ENCODE data around the gene COLEC12. TPM values are rescaled to one million over a fixed set of nuclear protein-coding genes. Genes with fewer than 3 reads are reported as not detected.

Gene COLEC12
- total RNA-seq, 1 experiment from 2014 or later = not detected

DNA sequence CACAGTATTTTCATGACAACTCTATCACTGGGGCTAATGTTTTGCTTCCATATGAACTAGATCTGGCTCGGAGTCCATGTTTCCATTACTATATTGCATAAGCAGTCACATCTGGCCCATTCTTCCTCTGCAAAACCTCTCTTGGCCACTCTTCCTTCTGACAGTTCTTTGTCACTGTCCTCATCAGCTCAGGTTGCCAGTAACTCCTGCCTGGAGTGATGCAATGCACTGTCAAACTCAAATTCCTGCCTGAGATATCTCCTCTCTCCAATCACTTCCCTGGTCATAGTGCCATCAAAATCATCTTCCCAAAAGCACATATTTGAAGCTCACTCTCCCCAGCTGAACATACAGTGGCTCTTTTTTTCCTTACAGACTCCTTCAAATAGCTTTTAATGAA lies 66.1 kb downstream of the COLEC12 start:
- H3K9me2 ChIP-seq (ENCODE audit: insufficient read depth) = no peaks in the 10 kb centered on the region
- no peak overlapping the region for H3K9ac ChIP-seq (ENCODE audit: low read length)
- CTCF ChIA-PET = no interaction called here
- no peak overlapping the region for H3K4me2 ChIP-seq (ENCODE audit: low read length)
- no peaks in the 10 kb centered on the region for H3K27me3 ChIP-seq (ENCODE audit: insufficient read depth, low read length)
- H3K36me3 ChIP-seq (ENCODE audit: control insufficient read depth in 1 of 2, insufficient read depth in 2 of 2, low read length in 2 of 2) = no peaks in the 10 kb centered on the region
- H4K20me1 ChIP-seq (ENCODE audit: insufficient read depth) = no peaks in the 10 kb centered on the region
- DNase-seq (ENCODE audit: low read depth, low spot score) = no peak
- H2AFZ ChIP-seq (ENCODE audit: low read depth, low read length, poor library complexity, severe bottlenecking) = no peak overlapping the region
- BruUV-seq (replicated peaks) = no TSS peak
- H3K9me3 ChIP-seq (ENCODE audit: control insufficient read depth in 1 of 2, insufficient read depth in 1 of 2, low read depth in 1 of 2, low read length in 2 of 2) = no peaks in the 10 kb centered on the region
- H3K4me3 ChIP-seq (replicated peaks in 1 of 2; ENCODE audit: low read depth in 1 of 2, low read length in 2 of 2) = no peak overlapping the region
- POLR2A ChIA-PET = no interaction called here
- H3K27ac ChIP-seq (ENCODE audit: low read depth, low read length) = no peak overlapping the region
- intact Hi-C loops (cut with micrococcal nuclease) = no loop called here
- no peak for ATAC-seq
- RAD21 ChIA-PET (ENCODE audit: low non-redundant PET in 1 of 2, low total read pairs in 2 of 2, uncharacterized antibody in 2 of 2, unreplicated experiment in 2 of 2) = no interaction called here
- TF ChIP-seq YY1 (IDR thresholded peaks at IDR 0.05; ENCODE audit: extremely low read depth, insufficient replicate concordance, low read depth, low read length) (no peak), CEBPB (IDR thresholded peaks at IDR 0.05; ENCODE audit: low read depth) (peak; percentile 42; the same call in 1 of the 2 replicates)
- H3K4me1 ChIP-seq (ENCODE audit: control insufficient read depth in 1 of 2, insufficient read depth in 2 of 2, low read length in 2 of 2) = no peaks in the 10 kb centered on the region
- H3K79me2 ChIP-seq (ENCODE audit: insufficient read depth, low read length) = no peaks in the 10 kb centered on the region

- Histone ChIP-seq H3K4me1 (ENCODE audit: control insufficient read depth in 1 of 2, insufficient read depth in 2 of 2, low read length in 2 of 2) (no peaks in the 10 kb centered on the region), H4K20me1 (ENCODE audit: insufficient read depth) (no peaks in the 10 kb centered on the region), H3K79me2 (ENCODE audit: insufficient read depth, low read length) (no peaks in the 10 kb centered on the region), H2AFZ (ENCODE audit: low read depth, low read length, poor library complexity, severe bottlenecking) (no peak overlapping the region), H3K27ac (ENCODE audit: low read depth, low read length) (no peak overlapping the region), H3K4me3 (replicated peaks in 1 of 2; ENCODE audit: low read depth in 1 of 2, low read length in 2 of 2) (no peak overlapping the region), H3K9me2 (ENCODE audit: insufficient read depth) (no peaks in the 10 kb centered on the region), H3K27me3 (ENCODE audit: insufficient read depth, low read length) (no peaks in the 10 kb centered on the region), H3K9me3 (ENCODE audit: control insufficient read depth in 1 of 2, insufficient read depth in 1 of 2, low read depth in 1 of 2, low read length in 2 of 2) (no peaks in the 10 kb centered on the region), H3K4me2 (ENCODE audit: low read length) (no peak overlapping the region), H3K36me3 (ENCODE audit: control insufficient read depth in 1 of 2, insufficient read depth in 2 of 2, low read length in 2 of 2) (no peaks in the 10 kb centered on the region), H3K9ac (ENCODE audit: low read length) (no peak overlapping the region)
- no TSS peak for BruUV-seq (replicated peaks)
- TF ChIP-seq EGR1 (IDR thresholded peaks at IDR 0.05; ENCODE audit: low read depth) = no peak
- TF ChIP-seq ELF1 (IDR thresholded peaks at IDR 0.05; ENCODE audit: borderline replicate concordance, low read depth) = no peak
- no peak for TF ChIP-seq CEBPB (IDR thresholded peaks at IDR 0.05; ENCODE audit: low read depth)
- no peak for TF ChIP-seq CBX3 (IDR thresholded peaks at IDR 0.05; ENCODE audit: low read depth)
- TF ChIP-seq TCF7L2 (IDR thresholded peaks at IDR 0.05; ENCODE audit: borderline replicate concordance, extremely low read depth, insufficient read depth, insufficient read length) = no peak
- TF ChIP-seq, protein P1, sequence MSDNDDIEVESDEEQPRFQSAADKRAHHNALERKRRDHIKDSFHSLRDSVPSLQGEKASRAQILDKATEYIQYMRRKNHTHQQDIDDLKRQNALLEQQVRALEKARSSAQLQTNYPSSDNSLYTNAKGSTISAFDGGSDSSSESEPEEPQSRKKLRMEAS (IDR thresholded peaks at IDR 0.05) = no peak
- TF ChIP-seq, protein P2, sequence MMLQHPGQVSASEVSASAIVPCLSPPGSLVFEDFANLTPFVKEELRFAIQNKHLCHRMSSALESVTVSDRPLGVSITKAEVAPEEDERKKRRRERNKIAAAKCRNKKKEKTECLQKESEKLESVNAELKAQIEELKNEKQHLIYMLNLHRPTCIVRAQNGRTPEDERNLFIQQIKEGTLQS (IDR thresholded peaks at IDR 0.05) = no peak
- intact Hi-C loops (cut with micrococcal nuclease) = no loop called here
- DNase-seq (ENCODE audit: low read depth, low spot score) (no peak), ATAC-seq (no peak)
- ChIA-PET CTCF (no interaction called here), POLR2A (no interaction called here), RAD21 (ENCODE audit: low non-redundant PET in 1 of 2, low total read pairs in 2 of 2, uncharacterized antibody in 2 of 2, unreplicated experiment in 2 of 2) (no interaction called here)
These were observed 66.5 kb downstream of the COLEC12 start for GRCh38 chr18:433960-434359.

All from HCT116 (cell line).